Prostate gland (tissue), 2 donors: ENCODE data around the gene C4A.

Experiments used
- CTCF ChIP-seq, 4 experiments: fragments of 200-600 bp in 2 of 4; fragments of 450-650 bp in 2 of 4; sonication (generic) in 2 of 4; IDR thresholded peaks; 1 replicate in 3 of 4; 2 replicates in 1 of 4; pipeline ENCODE4 v1.5.1; 2016 to 2019; ENCODE audit warnings: antibody characterized with exemption in 4 of 4, mild to moderate bottlenecking in 2 of 4, moderate library complexity in 2 of 4
- POLR2AphosphoS5 ChIP-seq: sonication (generic); formaldehyde crosslinking; IDR thresholded peaks from one replicate; pipeline ENCODE4 v1.6.1; 2017; ENCODE audit warnings: antibody characterized with exemption

GRCh38 chr6:31933537-31933936 lies 48.3 kb upstream of the C4A start:
- TF ChIP-seq CTCF (IDR thresholded peaks at IDR 0.05) (no peak), POLR2AphosphoS5 (no peak)
